Stimulated activated effector memory CD8-positive, alpha-beta T cell treated with anti-CD3 and anti-CD28 coated beads, Interleukin-12 subunit alpha, Interleukin-12 subunit beta, amount 100 ng/mL, for 72 hours (primary cell): ENCODE data around the gene BFSP2.
"Not testable (repeated sequence)": the region's sequence is repeated elsewhere in the genome, so short reads cannot be mapped to it uniquely, and the experiment has no call there.

Experiments
- ATAC-seq: fragments of 150-1000 bp; cut with Tn5 transposase; 2 replicates; pipeline ENCODE4 v1.10.0; 2021
- DNase-seq, 2 donors: peaks; one replicate each; pipeline ENCODE4 v3.0.0; 2021 to 2022; ENCODE audit warnings: low spot score in 2 of 2
- H3K27ac Mint-ChIP-seq: one replicate; pipeline ENCODE4 v1.8.0; 2022; ENCODE audit warnings: mild to moderate bottlenecking, mixed read lengths
- H3K36me3 Mint-ChIP-seq: one replicate; pipeline ENCODE4 v1.8.0; 2022; ENCODE audit warnings: mild to moderate bottlenecking, mixed read lengths
- H3K4me1 Mint-ChIP-seq: one replicate; pipeline ENCODE4 v1.8.0; 2022; ENCODE audit warnings: mixed read lengths
- H3K4me3 Mint-ChIP-seq: one replicate; pipeline ENCODE4 v1.8.0; 2022; ENCODE audit warnings: mild to moderate bottlenecking, mixed read lengths
- H3K9me3 Mint-ChIP-seq: one replicate; pipeline ENCODE4 v1.8.0; 2022; ENCODE audit warnings: mixed read lengths

BFSP2 gene

DNA sequence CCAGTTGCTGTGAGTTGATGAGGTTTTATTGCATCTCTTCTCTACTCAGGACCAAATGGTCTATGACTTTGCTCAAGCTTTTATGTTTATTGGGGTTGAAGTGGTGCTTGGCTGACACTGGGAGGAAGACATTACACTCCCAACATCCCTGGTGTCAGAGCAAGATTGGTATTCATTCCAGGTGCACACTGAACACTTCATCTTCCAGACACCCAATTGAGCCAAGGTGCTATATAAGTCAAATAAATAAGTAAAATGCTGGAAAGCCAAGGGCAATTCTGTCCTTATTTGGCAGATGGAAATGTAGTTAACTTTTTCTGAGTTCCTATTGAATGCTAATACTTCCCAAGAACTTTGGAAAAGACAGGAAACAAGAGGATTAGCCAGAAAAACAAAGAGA is 120.4 kb downstream of the BFSP2 start:
- Mint-ChIP-seq H3K4me3 (no peak overlapping the region), H3K9me3 (no peaks in the 10 kb centered on the region), H3K27ac (no peak overlapping the region), H3K36me3 (no peaks in the 10 kb centered on the region), H3K4me1 (no peaks in the 10 kb centered on the region)
- DNase-seq (no peak), ATAC-seq (no peak)

DNA sequence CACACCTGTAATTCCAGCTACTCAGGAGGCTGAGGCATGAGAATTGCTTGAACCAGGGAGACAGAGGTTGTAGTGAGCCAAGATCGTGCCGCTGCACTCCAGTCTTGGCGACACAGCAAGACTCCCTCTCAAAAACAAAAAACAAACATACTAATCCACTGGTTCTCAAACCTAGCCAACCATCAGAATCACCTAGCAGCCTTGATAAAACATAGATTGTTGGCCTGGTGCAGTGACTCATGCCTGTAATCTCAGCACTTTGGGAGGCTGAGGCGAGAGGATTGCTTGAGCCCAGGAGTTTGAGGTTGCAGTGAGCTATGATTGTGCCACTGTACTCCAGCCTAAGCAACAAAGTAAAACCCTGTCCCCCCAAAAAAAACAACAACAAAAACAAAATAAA is 121.1 kb downstream of the BFSP2 start:
- H3K4me3 Mint-ChIP-seq, H3K27ac Mint-ChIP-seq, H3K4me1 Mint-ChIP-seq, DNase-seq, H3K9me3 Mint-ChIP-seq, H3K36me3 Mint-ChIP-seq, ATAC-seq: not testable (repeated sequence)

DNA sequence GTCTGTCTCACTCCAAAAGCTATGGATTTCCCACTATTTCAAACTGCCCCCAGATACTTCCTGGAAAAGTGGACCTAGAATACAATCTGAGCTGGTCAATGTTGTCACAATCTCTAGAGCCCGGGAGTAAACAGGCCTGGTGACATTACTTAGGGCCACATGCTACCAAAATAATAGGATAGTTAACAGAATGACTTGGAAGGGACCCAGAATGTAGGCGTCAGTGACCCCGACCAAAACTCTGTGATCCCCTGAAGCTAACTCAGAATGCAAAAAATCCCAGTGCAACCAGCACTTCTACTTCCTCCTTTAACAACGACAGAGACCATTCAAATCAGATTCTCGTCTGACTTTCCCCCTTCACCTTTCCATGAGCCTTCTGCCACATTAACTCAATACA is 122.1 kb downstream of the BFSP2 start:
- ATAC-seq (no peak), DNase-seq (no peak)
- Mint-ChIP-seq H3K9me3 (no peaks in the 10 kb centered on the region), H3K4me1 (no peaks in the 10 kb centered on the region), H3K36me3 (no peaks in the 10 kb centered on the region), H3K4me3 (no peak overlapping the region), H3K27ac (no peak overlapping the region)

DNA sequence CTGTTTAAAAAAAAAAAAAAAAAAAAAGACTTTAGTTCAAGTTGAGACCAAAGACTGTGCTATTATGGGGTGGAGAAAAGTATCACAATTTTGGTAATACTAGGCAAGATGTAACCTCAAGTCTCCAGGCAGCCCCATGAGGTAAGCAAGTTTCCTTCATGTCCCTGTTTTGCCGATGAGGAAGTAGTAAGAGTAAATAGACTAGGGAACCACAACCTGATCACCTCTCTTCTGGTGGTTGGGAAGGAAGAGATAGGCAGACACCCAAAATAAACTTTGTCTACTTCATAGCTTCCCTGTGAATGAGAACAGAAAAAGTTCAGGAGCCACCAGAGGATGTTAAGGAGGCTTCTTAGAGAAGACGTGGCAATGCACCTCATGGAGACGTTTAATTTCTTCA is 123.9 kb downstream of the BFSP2 start:
- not testable (repeated sequence) for ATAC-seq, DNase-seq, H3K4me1 Mint-ChIP-seq

More for the DNA sequence above, 123.9 kb downstream of the BFSP2 start:
- H3K27ac Mint-ChIP-seq, H3K36me3 Mint-ChIP-seq, H3K9me3 Mint-ChIP-seq, H3K4me3 Mint-ChIP-seq: not testable (repeated sequence)
